HepG2 (cell line): ENCODE measurements around the gene SHISA5. TPM values are rescaled to one million over a fixed set of nuclear protein-coding genes. Genes with fewer than 3 reads are reported as not detected.

Experiments used
- AGO2 ChIP-seq: fragments of 200-400 bp; formaldehyde crosslinking; optimal IDR thresholded peaks from 2 replicates; pipeline ENCODE3; 2017; ENCODE audit warnings: mild to moderate bottlenecking, low read depth, low read length, moderate library complexity
- ARID3A ChIP-seq: IDR thresholded peaks from 2 replicates; pipeline ENCODE4 v1.6.1; 2012; ENCODE audit warnings: low read depth, low read length, improper control_type of control experiment
- BRCA1 ChIP-seq: sonication (generic); formaldehyde crosslinking; IDR thresholded peaks from 2 replicates; pipeline ENCODE4 v1.4.0; 2020; ENCODE audit warnings: missing genetic modification reagents
- DPF2 ChIP-seq: sonication (generic); formaldehyde crosslinking; IDR thresholded peaks from 2 replicates; pipeline ENCODE4 v1.4.0; 2020; ENCODE audit warnings: mild to moderate bottlenecking, low read depth, missing genetic modification reagents, borderline replicate concordance
- ETV5 ChIP-seq: IDR thresholded peaks from 2 replicates; pipeline ENCODE4 v1.6.1; 2018; ENCODE audit warnings: missing biosample characterization, missing genetic modification reagents, inconsistent platforms, borderline replicate concordance
- KDM6A ChIP-seq: IDR thresholded peaks from 2 replicates; pipeline ENCODE4 v1.6.1; 2016; ENCODE audit warnings: low read depth
- NFKB2 ChIP-seq: sonication (generic); formaldehyde crosslinking; IDR thresholded peaks from 2 replicates; pipeline ENCODE4 v1.4.0; 2020; ENCODE audit warnings: missing genetic modification reagents, borderline replicate concordance
- PHF21A ChIP-seq: sonication (generic); formaldehyde crosslinking; IDR thresholded peaks from 2 replicates; pipeline ENCODE4 v1.5.0; 2020; ENCODE audit warnings: mild to moderate bottlenecking, missing genetic modification reagents
- RARG ChIP-seq: sonication (generic); formaldehyde crosslinking; IDR thresholded peaks from 2 replicates; pipeline ENCODE4 v1.4.0; 2020; ENCODE audit warnings: low read depth, mild to moderate bottlenecking, missing genetic modification reagents
- RFXAP ChIP-seq: sonication (generic); formaldehyde crosslinking; IDR thresholded peaks from 2 replicates; pipeline ENCODE4 v1.4.0; 2020; ENCODE audit warnings: missing genetic modification reagents, borderline replicate concordance
- SALL2 ChIP-seq: sonication (generic); formaldehyde crosslinking; IDR thresholded peaks from 2 replicates; pipeline ENCODE4 v1.8.1; 2023; ENCODE audit warnings: mild to moderate bottlenecking, missing genetic modification reagents, inconsistent platforms
- SRF ChIP-seq: IDR thresholded peaks from 2 replicates; pipeline ENCODE4 v1.6.1; 2011; ENCODE audit warnings: mild to moderate bottlenecking, low read depth, low read length, moderate library complexity
- SUZ12 ChIP-seq: fragments of 150-350 bp; IDR thresholded peaks from 2 replicates; pipeline ENCODE4 v1.6.1; 2014; ENCODE audit warnings: low read depth, low read length
- TEF ChIP-seq: sonication (generic); formaldehyde crosslinking; IDR thresholded peaks from 2 replicates; pipeline ENCODE4 v1.5.0; 2020; ENCODE audit warnings: missing genetic modification reagents
- TGIF2 ChIP-seq: IDR thresholded peaks from 2 replicates; pipeline ENCODE4 v1.6.1; 2016; ENCODE audit warnings: control low read depth, missing compliant biosample characterization
- TIGD3 ChIP-seq: sonication (generic); formaldehyde crosslinking; IDR thresholded peaks from 2 replicates; pipeline ENCODE4 v1.5.1; 2020; ENCODE audit warnings: mild to moderate bottlenecking, missing genetic modification reagents, borderline replicate concordance
- ZBTB14 ChIP-seq: sonication (generic); formaldehyde crosslinking; IDR thresholded peaks from 2 replicates; pipeline ENCODE4 v1.4.0; 2020; ENCODE audit warnings: missing genetic modification reagents
- ZBTB7B ChIP-seq: sonication (generic); formaldehyde crosslinking; IDR thresholded peaks from 2 replicates; pipeline ENCODE4 v1.4.0; 2020; ENCODE audit warnings: missing genetic modification reagents
- ZNF234 ChIP-seq: sonication (generic); formaldehyde crosslinking; conservative IDR thresholded peaks from 2 replicates; pipeline ENCODE4 v1.5.1; 2020; ENCODE audit warnings: mild to moderate bottlenecking, missing genetic modification reagents
- ZNF337 ChIP-seq: sonication (generic); formaldehyde crosslinking; IDR thresholded peaks from 2 replicates; pipeline ENCODE4 v1.5.1; 2020; ENCODE audit warnings: missing genetic modification reagents, low read depth, mild to moderate bottlenecking, borderline replicate concordance
- ZNF543 ChIP-seq: sonication (generic); formaldehyde crosslinking; IDR thresholded peaks from 2 replicates; pipeline ENCODE4 v1.4.0; 2020; ENCODE audit warnings: mild to moderate bottlenecking, missing genetic modification reagents
- ZNF713 ChIP-seq: sonication (generic); formaldehyde crosslinking; IDR thresholded peaks from 2 replicates; pipeline ENCODE4 v1.4.0; 2020; ENCODE audit warnings: mild to moderate bottlenecking, missing genetic modification reagents
- ZNF770 ChIP-seq: sonication (generic); formaldehyde crosslinking; IDR thresholded peaks from 2 replicates; pipeline ENCODE4 v1.5.0; 2020; ENCODE audit warnings: mild to moderate bottlenecking, missing genetic modification reagents
- polyA plus RNA-seq, 8 experiments: library from polyadenylated mRNA; depleted of rRNA in 3 of 8; stranded (reverse) in 7 of 8; unstranded in 1 of 8; fragments of >200 nt; fragmentation: Illumina TruSeq in 4 of 8; extraction: Trizol in 4 of 8; gene quantifications; 2 replicates each; pipeline versions ENCODE4 v1.2.1 to v1.2.3, GENCODE V29; 2011 to 2016; ENCODE audit warnings: low read depth in 4 of 8, missing spikeins in 1 of 8, mixed read lengths in 1 of 8; ENCODE audit not compliant: insufficient read depth in 1 of 8
- total RNA-seq, 5 experiments: library from RNA; depleted of rRNA; stranded (reverse); fragments of >200 nt; fragmentation: Illumina TruSeq; extraction: Trizol; gene quantifications; 2 replicates each; pipeline ENCODE4 v1.2.3, GENCODE V29; 2016; ENCODE audit warnings: low read depth in 1 of 5

The SHISA5 gene
- total and polyA plus RNA-seq, 2 of the 13 experiments (the other 11 are each of a cell fraction or from before 2014, with no cell fraction given) = 75.8 to 91.4 TPM

GRCh38 chr3:48429960-48430707, 73.8 kb downstream of the SHISA5 start, which contains the start of gene PLXNB1 (continued):
- TF ChIP-seq SALL2 (CRISPR knock-in tag) = peak; percentile 80
- TF ChIP-seq SRF = no peak
- no peak for TF ChIP-seq SUZ12
- TF ChIP-seq BRCA1 = no peak
- TF ChIP-seq TGIF2 = no peak; the same call in 1 of the 2 replicates
- no peak for TF ChIP-seq RARG
- peak; percentile 24 for TF ChIP-seq AGO2
- no peak; the same call in 1 of the 2 replicates for TF ChIP-seq ARID3A
- TF ChIP-seq ZNF543 (CRISPR knock-in tag) = peak; percentile 92
- peak; percentile 99 for TF ChIP-seq ZBTB7B (CRISPR knock-in tag)
- TF ChIP-seq RFXAP (CRISPR knock-in tag) = peak; percentile 86; the same call in 1 of the 2 replicates
- peak; percentile 95 for TF ChIP-seq KDM6A (CRISPR knock-in tag)
- TF ChIP-seq ETV5 (CRISPR knock-in tag) = peak; percentile 99
- TF ChIP-seq ZNF337 (CRISPR knock-in tag) = peak; percentile 95; the same call in 1 of the 2 replicates
- TF ChIP-seq ZNF770 = peak; percentile 55; the same call in 1 of the 2 replicates
- no peak for TF ChIP-seq ZNF713 (CRISPR knock-in tag)
- TF ChIP-seq PHF21A = peak; percentile 99
- TF ChIP-seq DPF2 (CRISPR knock-in tag) = peak; percentile 98
- TF ChIP-seq ZNF234 (CRISPR knock-in tag) = no peak; the same call in 1 of the 2 replicates
- TF ChIP-seq TEF (CRISPR knock-in tag) = no peak
- TF ChIP-seq ZBTB14 = no peak
- 0 out of 2 replicates have a peak, but pooled peaks have one; percentile 25 for TF ChIP-seq TIGD3 (CRISPR knock-in tag)
- TF ChIP-seq NFKB2 (CRISPR knock-in tag) = peak; percentile 78
